Kidney (tissue), 22 donors: ENCODE results near the gene PLEKHS1. TPM values are rescaled to one million over a fixed set of nuclear protein-coding genes. Genes with fewer than 3 reads are reported as not detected.

Source experiments
- DNase-seq, 5 donors: peaks; one replicate each; pipeline ENCODE4 v3.0.0-alpha.2; 2013 to 2020
- FAIRE-seq: peaks from 2 replicates; lab custom pipeline; 2012; peaks lifted over from hg19 to GRCh38; lab: Jason Lieb, UNC
- H3K27ac ChIP-seq, 2 donors: one replicate each; pipeline ENCODE4 v1.7.0; 2013; ENCODE audit warnings: low read depth in 2 of 2, low read length in 2 of 2, inconsistent platforms in 1 of 2
- H3K27me3 ChIP-seq: one replicate; pipeline ENCODE4 v1.7.1; 2013; ENCODE audit warnings: low read length, inconsistent platforms; ENCODE audit not compliant: control insufficient read depth, insufficient read depth
- H3K36me3 ChIP-seq, 3 donors: one replicate each; pipeline versions ENCODE4 v1.7.0 to v1.7.1; 2013; ENCODE audit warnings: low read length in 3 of 3, control low read depth in 1 of 3, inconsistent platforms in 1 of 3; ENCODE audit not compliant: insufficient read depth in 3 of 3, control insufficient read depth in 2 of 3
- H3K4me1 ChIP-seq, 3 donors: one replicate each; pipeline versions ENCODE4 v1.7.0 to v1.7.1; 2013; ENCODE audit warnings: low read length in 3 of 3, inconsistent platforms in 1 of 3, low read depth in 1 of 3; ENCODE audit not compliant: control insufficient read depth in 2 of 3, insufficient read depth in 2 of 3
- H3K4me3 ChIP-seq, 3 donors: one replicate each; pipeline versions ENCODE4 v1.7.0 to v1.8.1; 2013; ENCODE audit warnings: low read length in 3 of 3, control low read depth in 1 of 3, inconsistent platforms in 1 of 3
- H3K9ac ChIP-seq, 3 donors: one replicate each; pipeline versions ENCODE4 v1.7.0 to v1.7.1; 2013; ENCODE audit warnings: low read length in 3 of 3, control low read depth in 1 of 3, inconsistent platforms in 1 of 3
- H3K9me3 ChIP-seq, 3 donors: one replicate each; pipeline versions ENCODE4 v1.7.0 to v1.7.1; 2013; ENCODE audit warnings: low read length in 3 of 3, control low read depth in 1 of 3, inconsistent platforms in 1 of 3; ENCODE audit not compliant: control insufficient read depth in 2 of 3, insufficient read depth in 1 of 3
- CTCF ChIP-seq: IDR thresholded peaks from 3 replicates; pipeline ENCODE4 v1.5.1; 2012; ENCODE audit warnings: mild to moderate bottlenecking, moderate library complexity, borderline replicate concordance; ENCODE audit not compliant: insufficient read depth; ENCODE audit errors: extremely low read depth
- intact Hi-C: fragments of 100-400 bp; cut with DNase I; formaldehyde crosslinking; loops from one replicate; pipeline ENCODE4 v1.11.1; 2022
- long read RNA-seq, 10 donors: library from polyadenylated mRNA in 1 of 10; unstranded in 1 of 10; transcript quantifications; one replicate each; pipeline ENCODE4 v2.0.0 and lab custom pipeline, GENCODE V29; 2021 to 2026
- polyA plus RNA-seq: library from polyadenylated mRNA; stranded (reverse); fragments of 350-450 nt; fragmentation: Illumina TruSeq; extraction: RNeasy Lipid Tissue Mini Kit (QIAGEN cat#74804); gene quantifications from one replicate; pipeline ENCODE4 v1.2.3, GENCODE V29; 2014; ENCODE audit warnings: low read depth, low replicate concordance; ENCODE audit not compliant: insufficient read depth
- total RNA-seq: library from RNA; stranded (reverse); fragmentation: NEBNext Ultra II Directional; extraction: Animal tissue kit (Norgen Biotek cat#: 25700); gene quantifications from one replicate; pipeline ENCODE4 v1.2.1, GENCODE V29; 2021
- donor health status: control.
- donor health status: control.
- donor health status: control.
- donor health status: control.
- donor health status: control.
- donor health status: DM: yes; HTN: yes; CAD: no.
- donor health status: Normal renal cell carcinoma (clear cell type).

Gene PLEKHS1
- total RNA-seq: 0.41 TPM
- 0.17 TPM for polyA plus RNA-seq
- long read RNA-seq, donor 1: 0 reads
- long read RNA-seq, donor 2: 0 reads
- long read RNA-seq, donor 3: 0 reads
- long read RNA-seq, donor 4: 0 reads
- long read RNA-seq, donor 5: 0 reads
- long read RNA-seq, donor 6: 0 reads
- long read RNA-seq, donor 7: 0 reads
- long read RNA-seq, donor 8: 0 reads
- long read RNA-seq, donor 9: 0 reads
- long read RNA-seq, donor 10: 0 reads

GRCh38 chr10:113751181-113751732 is at the start of gene PLEKHS1:
TSS of gene PLEKHS1 (plus strand) at chr10:113751682. CDS start at chr10:113755278, 3,596 bp downstream.
- no peak for TF ChIP-seq CTCF
- peaks cover 0 to 2% (median 0%) of the 10 kb centered on the region in 3 donors for H3K4me1 ChIP-seq
- H3K36me3 ChIP-seq: no peaks in the 10 kb centered on the region
- H3K27ac ChIP-seq: no peak within 1 kb of the TSS
- no peaks in the 10 kb centered on the region for H3K27me3 ChIP-seq
- no peaks in the 10 kb centered on the region for H3K9me3 ChIP-seq
- no peak within 1 kb of the TSS for H3K4me3 ChIP-seq
- intact Hi-C loops: no loop called here
- DNase-seq: no peak
- no peak within 1 kb of the TSS for H3K9ac ChIP-seq
- FAIRE-seq: no peak

DNA sequence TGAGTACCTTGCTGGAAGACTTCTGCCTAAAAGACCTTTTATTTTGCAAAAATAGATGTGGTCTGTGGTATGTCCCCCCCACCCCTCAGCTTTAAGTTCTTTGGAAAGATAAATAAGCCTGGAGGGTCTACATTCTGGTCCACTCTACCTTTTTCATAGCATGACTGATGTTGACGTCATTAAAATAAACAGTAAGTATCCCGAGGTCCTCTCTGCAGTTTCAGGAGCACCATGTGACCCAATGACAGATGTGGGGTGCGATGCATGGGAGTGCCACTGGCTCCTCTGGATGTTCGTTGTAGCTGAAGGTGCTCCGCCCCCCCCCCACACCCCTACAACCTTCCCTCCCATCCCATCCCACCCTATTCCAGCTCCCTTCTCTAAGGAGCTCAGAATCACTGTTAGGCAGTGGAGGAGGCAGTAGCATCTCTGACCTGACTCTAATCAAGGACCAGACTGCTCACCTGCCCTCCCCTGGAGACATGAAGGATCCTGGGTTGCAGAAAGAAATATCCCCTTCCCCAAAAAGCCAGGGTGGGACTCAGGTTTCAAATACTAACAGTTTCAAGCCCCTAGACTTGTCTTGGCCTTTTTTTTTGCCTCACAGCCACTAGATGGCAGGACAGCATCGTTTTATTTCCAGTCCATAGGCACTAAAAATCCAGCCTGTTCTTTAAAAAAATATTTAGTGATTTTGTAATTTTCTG is 46.7 kb upstream of the PLEKHS1 start:
- Histone ChIP-seq H3K4me3 (no peak overlapping the region), H3K9me3 (no peaks in the 10 kb centered on the region), H3K36me3 (peaks cover 0 to 11% (median 0%) of the 10 kb centered on the region in 3 donors), H3K27me3 (no peaks in the 10 kb centered on the region), H3K9ac (no peak overlapping the region), H3K27ac (no peak overlapping the region), H3K4me1 (peaks cover 0 to 9% (median 7%) of the 10 kb centered on the region in 3 donors)
- DNase-seq (peak in 3 of 5 donors; percentile 59 to 77 (median 72)), FAIRE-seq (peak; percentile 85)
- TF ChIP-seq CTCF: peak; percentile 60
- intact Hi-C loops: no loop called here

GRCh38 chr10:113705344-113705652 is 46.2 kb upstream of the PLEKHS1 start:
- Histone ChIP-seq H3K9me3 (no peaks in the 10 kb centered on the region), H3K36me3 (peaks cover 0 to 8% (median 0%) of the 10 kb centered on the region in 3 donors), H3K9ac (no peak overlapping the region), H3K27ac (peak overlapping the region in 1 of 2 donors; percentile 55), H3K4me3 (no peak overlapping the region), H3K4me1 (peaks cover 0 to 13% (median 11%) of the 10 kb centered on the region in 3 donors), H3K27me3 (no peaks in the 10 kb centered on the region)
- intact Hi-C loops: no loop called here
- DNase-seq (no peak), FAIRE-seq (no peak)
- no peak for TF ChIP-seq CTCF
